ENCODE data around the gene HMGCL.

The HMGCL gene

GRCh38 chr1:23825076-23825761 is at the start of gene HMGCL:
Gene HMGCL, minus strand, starts transcription at chr1:23825429. Its CDS starts 14 bp downstream, at chr1:23825415.
- TF ChIP-seq CTCF (conservative IDR thresholded peaks at IDR 0.05) (no peak), ZFX (IDR thresholded peaks at IDR 0.05) (no peak)
- peak within 1 kb of the TSS; percentile 92 for H3K27ac ChIP-seq

GRCh38 chr1:23872421-23872820 is 47.2 kb upstream of the HMGCL start:
- TF ChIP-seq CTCF (conservative IDR thresholded peaks at IDR 0.05) (no peak), ZFX (IDR thresholded peaks at IDR 0.05) (no peak)
- no peak overlapping the region for H3K27ac ChIP-seq

- no peak for TF ChIP-seq ZFX (IDR thresholded peaks at IDR 0.05)
- no peak for TF ChIP-seq CTCF (conservative IDR thresholded peaks at IDR 0.05)
- H3K27ac ChIP-seq: no peak overlapping the region
Measured at GRCh38 chr1:23869051-23869450, 43.8 kb upstream of the HMGCL start.

GRCh38 chr1:23868557-23869016 is 43.4 kb upstream of the HMGCL start:
- TF ChIP-seq ZFX (IDR thresholded peaks at IDR 0.05) (no peak), CTCF (conservative IDR thresholded peaks at IDR 0.05) (peak; percentile 61)
- H3K27ac ChIP-seq: peak overlapping the region; percentile 69

- peak within 1 kb of the TSS; percentile 69 for H3K27ac ChIP-seq
- peak; percentile 45; the same call in 1 of the 2 replicates for TF ChIP-seq ZFX (IDR thresholded peaks at IDR 0.05)
- peak; percentile 87 for TF ChIP-seq CTCF (conservative IDR thresholded peaks at IDR 0.05)
Measured at GRCh38 chr1:23867895-23868556, 42.8 kb upstream of the HMGCL start, which contains the start of gene FUCA1. Gene FUCA1, minus strand, starts transcription at chr1:23868290. Its CDS starts 4 bp downstream, at chr1:23868286.

- H3K27ac ChIP-seq: peak overlapping the region; percentile 69
- no peak for TF ChIP-seq CTCF (conservative IDR thresholded peaks at IDR 0.05)
- TF ChIP-seq ZFX (IDR thresholded peaks at IDR 0.05): no peak
Measured at GRCh38 chr1:23867542-23867894, 42.3 kb upstream of the HMGCL start.

- no peak overlapping the region for H3K27ac ChIP-seq
- no peak for TF ChIP-seq ZFX (IDR thresholded peaks at IDR 0.05)
- no peak for TF ChIP-seq CTCF (conservative IDR thresholded peaks at IDR 0.05)
Measured at GRCh38 chr1:23865543-23865930, 40.3 kb upstream of the HMGCL start.
